Measurements from ENCODE around the gene PPP1R1A.

Gene PPP1R1A

DNA sequence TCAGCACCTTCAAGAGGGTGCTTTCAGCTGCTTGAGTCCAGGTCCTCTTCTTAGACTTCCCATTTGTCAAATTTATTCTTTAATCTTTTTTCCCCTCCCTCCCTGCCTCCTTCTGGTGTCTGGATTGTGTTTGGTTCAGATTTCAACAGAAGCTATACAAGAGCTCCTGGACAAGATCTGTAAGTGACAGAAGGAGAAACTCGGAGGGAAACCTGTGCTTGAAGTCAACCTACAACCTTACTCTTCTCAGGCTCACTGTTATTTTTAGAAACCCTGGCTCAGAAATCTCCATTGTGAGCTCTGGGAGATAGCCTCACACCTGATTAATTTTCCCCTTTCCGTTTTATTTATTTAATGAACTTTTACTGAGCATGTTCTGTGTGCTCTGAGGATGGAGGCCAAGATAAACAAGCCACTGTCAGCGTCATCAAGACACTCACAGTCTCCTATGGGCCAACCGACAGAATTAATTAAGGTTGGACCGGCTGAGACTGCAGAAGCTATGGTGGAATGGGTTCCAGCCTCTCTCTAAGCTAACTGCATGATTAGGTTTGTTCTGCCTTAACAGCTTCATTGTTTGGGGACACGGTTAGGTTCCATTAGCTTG, 25.6 kb downstream of the PPP1R1A start:
- TF ChIP-seq, protein P1, sequence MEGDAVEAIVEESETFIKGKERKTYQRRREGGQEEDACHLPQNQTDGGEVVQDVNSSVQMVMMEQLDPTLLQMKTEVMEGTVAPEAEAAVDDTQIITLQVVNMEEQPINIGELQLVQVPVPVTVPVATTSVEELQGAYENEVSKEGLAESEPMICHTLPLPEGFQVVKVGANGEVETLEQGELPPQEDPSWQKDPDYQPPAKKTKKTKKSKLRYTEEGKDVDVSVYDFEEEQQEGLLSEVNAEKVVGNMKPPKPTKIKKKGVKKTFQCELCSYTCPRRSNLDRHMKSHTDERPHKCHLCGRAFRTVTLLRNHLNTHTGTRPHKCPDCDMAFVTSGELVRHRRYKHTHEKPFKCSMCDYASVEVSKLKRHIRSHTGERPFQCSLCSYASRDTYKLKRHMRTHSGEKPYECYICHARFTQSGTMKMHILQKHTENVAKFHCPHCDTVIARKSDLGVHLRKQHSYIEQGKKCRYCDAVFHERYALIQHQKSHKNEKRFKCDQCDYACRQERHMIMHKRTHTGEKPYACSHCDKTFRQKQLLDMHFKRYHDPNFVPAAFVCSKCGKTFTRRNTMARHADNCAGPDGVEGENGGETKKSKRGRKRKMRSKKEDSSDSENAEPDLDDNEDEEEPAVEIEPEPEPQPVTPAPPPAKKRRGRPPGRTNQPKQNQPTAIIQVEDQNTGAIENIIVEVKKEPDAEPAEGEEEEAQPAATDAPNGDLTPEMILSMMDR (IDR thresholded peaks at IDR 0.05; ENCODE audit: low read depth, low read length, missing control alignments) = no peak
- DNase-seq (ENCODE audit: extremely low read depth, low read depth) = no peak
- H3K4me3 ChIP-seq (replicated peaks; ENCODE audit: low read depth, low read length) = no peak overlapping the region

DNA sequence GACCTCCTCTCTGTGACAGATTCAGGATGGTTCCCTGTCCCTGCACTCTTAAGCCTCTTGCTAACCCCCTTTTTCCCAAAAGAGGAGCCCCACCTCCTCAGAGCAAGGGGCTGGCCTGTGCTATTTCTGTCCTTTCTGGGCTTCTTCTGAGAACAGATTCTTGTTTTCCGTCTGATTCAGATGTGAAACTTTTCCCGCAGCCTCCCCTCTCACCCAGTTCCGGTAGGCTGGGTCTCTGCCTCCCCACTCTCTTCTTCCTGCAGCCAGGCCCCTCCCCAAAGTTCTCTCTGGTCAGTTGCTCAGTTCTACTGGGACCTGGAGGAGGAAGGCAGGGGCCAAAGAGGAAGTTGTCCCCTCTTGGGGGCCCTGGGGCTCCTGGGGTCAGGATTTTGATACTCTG, 27.3 kb downstream of the PPP1R1A start:
- no peak overlapping the region for H3K4me3 ChIP-seq (replicated peaks; ENCODE audit: low read depth, low read length)
- no peak for DNase-seq (ENCODE audit: extremely low read depth, low read depth)
- TF ChIP-seq, protein P1 (IDR thresholded peaks at IDR 0.05; ENCODE audit: low read depth, low read length, missing control alignments) = no peak

DNA sequence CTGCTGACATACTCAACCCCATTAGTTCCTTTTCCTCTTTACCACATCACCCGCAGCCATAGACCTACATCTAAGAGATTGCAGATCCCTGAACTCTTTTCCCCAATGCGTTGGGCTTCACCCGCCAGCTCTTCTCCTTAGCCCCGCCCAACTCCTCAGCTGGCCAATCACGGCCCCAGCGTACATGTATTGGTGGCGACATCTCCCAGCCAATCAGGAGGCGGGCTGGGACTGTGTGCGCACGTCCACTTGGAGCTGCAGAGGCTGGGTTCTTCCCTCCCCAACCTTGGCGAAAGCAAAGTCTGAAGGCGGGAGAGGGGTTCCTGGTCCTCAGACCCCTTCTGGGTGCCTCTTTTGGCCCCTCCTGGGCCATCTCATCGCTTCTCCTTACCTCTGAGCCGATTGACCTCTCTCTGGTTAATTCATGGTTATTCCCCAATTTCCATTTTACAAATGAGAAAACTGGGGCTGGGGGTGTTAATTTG, 28.0 kb downstream of the PPP1R1A start:
- DNase-seq (ENCODE audit: extremely low read depth, low read depth) = peak; percentile 35
- TF ChIP-seq, protein P1 (IDR thresholded peaks at IDR 0.05; ENCODE audit: low read depth, low read length, missing control alignments) = no peak
- no peak overlapping the region for H3K4me3 ChIP-seq (replicated peaks; ENCODE audit: low read depth, low read length)

DNA sequence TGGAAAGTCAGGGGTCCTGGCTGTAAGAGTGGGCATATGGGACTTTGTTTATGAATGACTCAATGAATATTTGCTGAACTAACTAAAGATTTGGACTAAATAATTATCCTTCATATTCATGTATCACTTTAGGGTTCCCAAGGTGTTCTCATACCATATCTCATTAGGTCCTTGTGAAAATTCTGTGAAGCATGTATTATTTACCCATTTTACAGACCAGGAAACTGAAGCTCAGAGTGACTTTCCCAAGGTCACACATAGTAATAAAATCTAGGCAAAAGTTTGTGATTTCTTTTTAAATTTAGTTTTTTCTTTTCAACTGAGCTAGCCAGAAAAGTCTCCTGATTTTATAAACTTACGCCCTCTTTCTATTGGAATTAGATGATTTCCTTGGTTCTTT, 29.7 kb downstream of the PPP1R1A start:
- TF ChIP-seq, protein P1 (IDR thresholded peaks at IDR 0.05; ENCODE audit: low read depth, low read length, missing control alignments) = no peak
- DNase-seq (ENCODE audit: extremely low read depth, low read depth) = no peak
- H3K4me3 ChIP-seq (replicated peaks; ENCODE audit: low read depth, low read length) = no peak overlapping the region

DNA sequence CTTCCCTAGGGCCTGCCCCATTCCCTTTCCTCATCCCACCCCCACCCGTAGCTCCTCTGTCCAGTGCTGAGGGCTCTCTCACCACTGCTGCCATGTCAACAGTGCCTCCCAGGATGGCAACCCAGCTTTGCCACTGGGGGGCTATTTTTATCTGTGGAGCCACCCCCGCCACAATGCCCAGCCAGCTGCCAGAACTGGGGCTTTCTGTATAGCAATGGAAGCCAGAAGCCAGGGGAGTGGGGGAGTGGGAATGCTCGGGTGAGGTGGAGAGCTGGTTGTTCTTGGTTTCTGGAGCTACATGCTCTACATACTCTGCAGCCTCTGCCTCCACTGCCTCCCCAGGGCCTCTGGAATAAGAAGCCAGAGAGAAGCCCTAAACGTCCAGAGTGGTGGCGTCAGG, 30.1 kb downstream of the PPP1R1A start:
- TF ChIP-seq, protein P1 (IDR thresholded peaks at IDR 0.05; ENCODE audit: low read depth, low read length, missing control alignments) = no peak
- no peak overlapping the region for H3K4me3 ChIP-seq (replicated peaks; ENCODE audit: low read depth, low read length)
- no peak for DNase-seq (ENCODE audit: extremely low read depth, low read depth)

DNA sequence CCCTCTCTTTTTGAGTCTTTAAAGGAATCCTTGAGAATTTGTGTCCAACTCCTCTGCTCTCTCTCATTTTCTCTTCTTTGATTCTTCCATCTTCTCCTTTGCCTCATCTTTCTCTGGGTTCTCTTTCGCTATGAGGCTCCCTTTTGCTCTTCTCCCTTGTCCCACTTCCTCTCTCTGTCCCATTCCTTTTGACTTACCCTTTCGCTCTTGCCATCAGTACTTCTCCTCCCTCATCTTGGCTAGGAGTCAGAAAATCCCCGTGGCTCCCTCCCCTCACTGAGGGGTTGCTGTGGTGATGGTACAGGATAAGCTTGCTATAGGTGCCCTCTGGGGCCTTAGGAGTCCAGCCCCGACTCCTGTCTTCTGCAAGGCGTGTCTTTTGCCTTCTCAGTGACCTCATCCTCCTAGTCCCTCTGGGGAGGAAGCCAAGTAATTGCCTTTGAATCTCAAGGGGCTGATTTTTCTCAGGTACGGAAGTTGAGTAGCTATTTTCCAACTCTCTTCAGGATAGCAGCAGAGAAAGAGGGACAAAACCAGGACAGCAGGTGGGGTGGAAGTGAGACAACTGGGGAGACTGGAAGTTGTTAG, 32.7 kb downstream of the PPP1R1A start:
- H3K4me3 ChIP-seq (replicated peaks; ENCODE audit: low read depth, low read length) = no peak overlapping the region
- TF ChIP-seq, protein P1 (IDR thresholded peaks at IDR 0.05; ENCODE audit: low read depth, low read length, missing control alignments) = no peak
- no peak for DNase-seq (ENCODE audit: extremely low read depth, low read depth)
